Prostate gland (tissue), 2 donors: ENCODE measurements around the gene HTD2.

ENCODE experiments used
- CTCF ChIP-seq, 4 experiments: fragments of 200-600 bp in 2 of 4; fragments of 450-650 bp in 2 of 4; sonication (generic) in 2 of 4; IDR thresholded peaks; 1 replicate in 3 of 4; 2 replicates in 1 of 4; pipeline ENCODE4 v1.5.1; 2016 to 2019; ENCODE audit warnings: antibody characterized with exemption in 4 of 4, mild to moderate bottlenecking in 2 of 4, moderate library complexity in 2 of 4
- POLR2A ChIP-seq: fragments of 450-650 bp; IDR thresholded peaks from one replicate; pipeline ENCODE4 v1.6.1; 2016; ENCODE audit warnings: antibody characterized with exemption, mild to moderate bottlenecking
- POLR2AphosphoS5 ChIP-seq: sonication (generic); formaldehyde crosslinking; IDR thresholded peaks from one replicate; pipeline ENCODE4 v1.6.1; 2017; ENCODE audit warnings: antibody characterized with exemption

GRCh38 chr3:58260733-58261132 is 45.6 kb upstream of the HTD2 start:
- TF ChIP-seq POLR2A (no peak), CTCF (IDR thresholded peaks at IDR 0.05) (no peak), POLR2AphosphoS5 (no peak)
